GM12892 (cell line): ENCODE results near the gene ZNF20.

Experiments
- POLR2A ChIP-seq: IDR thresholded peaks from 2 replicates; pipeline ENCODE4 v1.6.1; 2011; ENCODE audit warnings: low read depth, low read length, control low read depth
- POLR2AphosphoS5 ChIP-seq: IDR thresholded peaks from 2 replicates; pipeline ENCODE4 v1.6.1; 2011; ENCODE audit warnings: low read depth, low read length, control low read depth
- TAF1 ChIP-seq: IDR thresholded peaks from 2 replicates; pipeline ENCODE4 v1.6.1; 2011; ENCODE audit warnings: low read depth, mild to moderate bottlenecking, control low read depth, low read length, borderline replicate concordance

GRCh38 chr19:12085074-12085818, 54.9 kb downstream of the ZNF20 start:
- no peak for TF ChIP-seq POLR2A
- TF ChIP-seq TAF1 = no peak
- no peak for TF ChIP-seq POLR2AphosphoS5
